Left ventricle myocardium inferior (tissue), 1 donor: ENCODE measurements around the gene DDX23. TPM values are rescaled to one million over a fixed set of nuclear protein-coding genes. Genes with fewer than 3 reads are reported as not detected.

Experiments used
- DNase-seq: peaks from one replicate; pipeline ENCODE4 v3.0.0-alpha.2; 2020
- H3K27ac ChIP-seq: fragments of 200-600 bp; replicated peaks from 2 replicates; pipeline ENCODE4 v1.8.0; 2021
- H3K27me3 ChIP-seq: fragments of 200-600 bp; 2 replicates; pipeline ENCODE4 v1.8.0; 2021; ENCODE audit warnings: low read depth
- H3K36me3 ChIP-seq: fragments of 200-600 bp; 2 replicates; pipeline ENCODE4 v1.8.0; 2021
- H3K4me1 ChIP-seq: fragments of 200-600 bp; 2 replicates; pipeline ENCODE4 v1.8.0; 2021
- H3K4me3 ChIP-seq: fragments of 200-600 bp; 2 replicates; pipeline ENCODE4 v1.8.0; 2021; ENCODE audit warnings: mild to moderate bottlenecking, moderate library complexity
- H3K9me3 ChIP-seq: fragments of 200-600 bp; replicated peaks from 2 replicates; pipeline ENCODE4 v1.8.0; 2021
- intact Hi-C: fragments of 100-400 bp; cut with micrococcal nuclease; formaldehyde crosslinking; loops from one replicate; pipeline ENCODE4 v1.11.0; 2022
- total RNA-seq: library from RNA; stranded (reverse); fragmentation: NEBNext Ultra II Directional; extraction: Animal tissue kit (Norgen Biotek cat#: 25700); gene quantifications from one replicate; pipeline ENCODE4 v1.2.1, GENCODE V29; 2021
- TF ChIP-seq, protein P1 (sequence below): fragments of 200-600 bp; IDR thresholded peaks from 2 replicates; pipeline ENCODE4 v1.8.0; 2021; ENCODE audit warnings: antibody characterized with exemption, mild to moderate bottlenecking, borderline replicate concordance
- donor health status: DM: no; HTN: yes; CAD: no; lungs with severe emphysema.

DDX23 gene
- total RNA-seq, 1 donor from 2014 or later: 36.6 TPM

DNA sequence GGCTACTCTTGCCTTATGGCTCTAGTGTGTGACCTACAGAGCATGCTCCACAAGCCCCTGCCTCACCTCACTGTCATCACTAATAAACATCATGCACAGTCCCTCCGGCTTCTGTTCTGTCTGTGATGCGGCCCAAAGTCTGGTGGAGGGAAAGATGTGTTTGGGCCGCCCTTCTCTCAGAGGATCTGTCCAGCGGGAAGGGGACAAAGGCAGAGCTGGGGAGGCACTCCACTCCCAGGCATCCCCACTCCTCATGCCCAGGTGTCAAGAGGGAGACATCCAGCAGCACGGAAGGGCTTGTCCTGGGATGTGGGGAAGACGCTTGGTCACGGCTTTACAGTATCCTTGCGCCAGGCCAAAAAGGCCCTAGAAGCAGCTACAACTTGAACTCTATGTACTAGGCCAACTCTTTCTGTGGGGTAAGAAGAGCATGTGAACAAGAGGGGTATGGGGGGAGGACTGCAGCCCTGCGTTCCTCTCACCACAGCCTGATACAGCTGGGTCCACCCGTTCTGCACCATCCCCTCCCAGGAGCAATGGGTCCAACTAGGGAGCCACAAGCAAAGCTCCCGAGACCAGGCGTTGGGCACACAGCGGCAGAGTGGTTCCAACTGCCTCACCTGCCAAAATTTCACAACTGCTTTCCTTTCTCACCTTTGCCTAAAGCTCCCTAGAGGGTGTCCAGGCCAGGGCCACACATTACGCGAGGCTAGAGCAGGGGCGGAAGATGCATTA is 23.0 kb downstream of the DDX23 start:
- no peaks in the 10 kb centered on the region for H3K9me3 ChIP-seq
- no peaks in the 10 kb centered on the region for H3K4me1 ChIP-seq
- H3K27ac ChIP-seq: no peak overlapping the region
- DNase-seq: no peak
- H3K4me3 ChIP-seq: no peak overlapping the region
- intact Hi-C loops: no loop called here
- TF ChIP-seq, protein P1, sequence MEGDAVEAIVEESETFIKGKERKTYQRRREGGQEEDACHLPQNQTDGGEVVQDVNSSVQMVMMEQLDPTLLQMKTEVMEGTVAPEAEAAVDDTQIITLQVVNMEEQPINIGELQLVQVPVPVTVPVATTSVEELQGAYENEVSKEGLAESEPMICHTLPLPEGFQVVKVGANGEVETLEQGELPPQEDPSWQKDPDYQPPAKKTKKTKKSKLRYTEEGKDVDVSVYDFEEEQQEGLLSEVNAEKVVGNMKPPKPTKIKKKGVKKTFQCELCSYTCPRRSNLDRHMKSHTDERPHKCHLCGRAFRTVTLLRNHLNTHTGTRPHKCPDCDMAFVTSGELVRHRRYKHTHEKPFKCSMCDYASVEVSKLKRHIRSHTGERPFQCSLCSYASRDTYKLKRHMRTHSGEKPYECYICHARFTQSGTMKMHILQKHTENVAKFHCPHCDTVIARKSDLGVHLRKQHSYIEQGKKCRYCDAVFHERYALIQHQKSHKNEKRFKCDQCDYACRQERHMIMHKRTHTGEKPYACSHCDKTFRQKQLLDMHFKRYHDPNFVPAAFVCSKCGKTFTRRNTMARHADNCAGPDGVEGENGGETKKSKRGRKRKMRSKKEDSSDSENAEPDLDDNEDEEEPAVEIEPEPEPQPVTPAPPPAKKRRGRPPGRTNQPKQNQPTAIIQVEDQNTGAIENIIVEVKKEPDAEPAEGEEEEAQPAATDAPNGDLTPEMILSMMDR: no peak
- H3K27me3 ChIP-seq: no peaks in the 10 kb centered on the region
- peaks cover 70% of the 10 kb centered on the region for H3K36me3 ChIP-seq

DNA sequence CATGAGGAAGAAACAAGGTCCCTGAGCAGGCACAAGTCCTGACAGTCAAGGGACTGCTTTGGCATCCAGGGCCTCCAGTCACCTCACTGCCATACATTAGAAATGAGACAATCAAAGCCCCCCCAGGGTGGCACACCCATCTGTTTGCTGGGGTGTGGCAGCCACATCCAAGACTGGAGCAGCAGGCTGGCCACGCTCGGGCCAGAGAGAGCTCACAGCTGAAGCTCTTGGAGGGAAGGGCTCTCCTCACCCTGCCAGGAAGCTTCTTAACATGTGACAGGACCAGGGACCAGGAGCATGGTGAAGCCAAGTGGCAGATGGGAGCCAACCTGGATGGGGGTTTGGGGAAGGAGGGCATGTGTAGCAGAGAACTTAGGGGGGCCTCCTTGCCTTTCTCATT is 23.7 kb downstream of the DDX23 start:
- H3K4me1 ChIP-seq: no peaks in the 10 kb centered on the region
- H3K27me3 ChIP-seq: no peaks in the 10 kb centered on the region
- intact Hi-C loops: no loop called here
- no peak overlapping the region for H3K4me3 ChIP-seq
- H3K36me3 ChIP-seq: peaks cover 63% of the 10 kb centered on the region
- H3K27ac ChIP-seq: no peak overlapping the region
- TF ChIP-seq, protein P1: no peak
- H3K9me3 ChIP-seq: no peaks in the 10 kb centered on the region
- no peak for DNase-seq

DNA sequence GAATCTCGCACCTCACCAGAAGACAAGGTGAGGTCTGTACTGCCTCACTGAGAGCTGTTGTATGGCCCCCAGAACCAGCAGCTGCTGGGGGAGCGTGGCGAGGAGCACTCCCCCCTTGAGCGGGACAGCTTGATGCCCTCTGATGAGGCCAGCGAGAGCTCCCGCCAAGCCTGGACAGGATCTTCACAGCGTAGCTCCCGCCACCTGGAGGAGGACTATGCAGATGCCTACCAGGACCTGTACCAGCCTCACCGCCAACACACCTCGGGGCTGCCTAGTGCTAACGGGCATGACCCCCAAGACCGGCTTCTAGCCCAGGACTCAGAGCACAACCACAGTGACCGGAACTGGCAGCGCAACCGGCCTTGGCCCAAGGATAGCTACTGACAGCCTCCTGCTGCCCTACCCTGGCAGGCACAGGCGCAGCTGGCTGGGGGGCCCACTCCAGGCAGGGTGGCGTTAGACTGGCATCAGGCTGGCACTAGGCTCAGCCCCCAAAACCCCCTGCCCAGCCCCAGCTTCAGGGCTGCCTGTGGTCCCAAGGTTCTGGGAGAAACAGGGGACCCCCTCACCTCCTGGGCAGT is 24.4 kb downstream of the DDX23 start:
- H3K9me3 ChIP-seq: no peaks in the 10 kb centered on the region
- TF ChIP-seq, protein P1: no peak
- no peaks in the 10 kb centered on the region for H3K27me3 ChIP-seq
- no peaks in the 10 kb centered on the region for H3K4me1 ChIP-seq
- peaks cover 56% of the 10 kb centered on the region for H3K36me3 ChIP-seq
- intact Hi-C loops: no loop called here
- DNase-seq: no peak
- no peak overlapping the region for H3K27ac ChIP-seq
- no peak overlapping the region for H3K4me3 ChIP-seq

DNA sequence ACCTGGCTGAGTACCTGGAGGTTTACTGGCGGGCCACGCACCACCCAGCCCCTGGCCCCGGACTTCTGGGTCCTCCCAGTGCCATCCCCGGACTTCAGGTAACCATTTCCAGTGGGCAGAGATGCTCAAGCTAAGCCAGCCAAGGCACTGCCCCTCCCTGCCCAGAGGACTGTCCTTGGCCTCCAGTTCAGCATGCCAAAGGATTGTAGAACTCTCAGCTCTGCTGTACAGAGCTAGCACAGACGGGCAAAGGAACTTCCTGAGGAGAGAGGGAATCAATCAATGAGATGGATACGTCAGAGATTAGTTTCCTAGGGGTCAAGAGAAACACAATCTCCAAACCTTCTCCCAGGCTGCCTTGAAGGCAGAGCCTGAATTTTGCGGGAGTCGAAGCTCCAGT is 24.9 kb downstream of the DDX23 start:
- H3K4me1 ChIP-seq: no peaks in the 10 kb centered on the region
- no peaks in the 10 kb centered on the region for H3K9me3 ChIP-seq
- TF ChIP-seq, protein P1: no peak
- no peak overlapping the region for H3K27ac ChIP-seq
- DNase-seq: no peak
- H3K4me3 ChIP-seq: no peak overlapping the region
- no peaks in the 10 kb centered on the region for H3K27me3 ChIP-seq
- peaks cover 51% of the 10 kb centered on the region for H3K36me3 ChIP-seq
- intact Hi-C loops: no loop called here

DNA sequence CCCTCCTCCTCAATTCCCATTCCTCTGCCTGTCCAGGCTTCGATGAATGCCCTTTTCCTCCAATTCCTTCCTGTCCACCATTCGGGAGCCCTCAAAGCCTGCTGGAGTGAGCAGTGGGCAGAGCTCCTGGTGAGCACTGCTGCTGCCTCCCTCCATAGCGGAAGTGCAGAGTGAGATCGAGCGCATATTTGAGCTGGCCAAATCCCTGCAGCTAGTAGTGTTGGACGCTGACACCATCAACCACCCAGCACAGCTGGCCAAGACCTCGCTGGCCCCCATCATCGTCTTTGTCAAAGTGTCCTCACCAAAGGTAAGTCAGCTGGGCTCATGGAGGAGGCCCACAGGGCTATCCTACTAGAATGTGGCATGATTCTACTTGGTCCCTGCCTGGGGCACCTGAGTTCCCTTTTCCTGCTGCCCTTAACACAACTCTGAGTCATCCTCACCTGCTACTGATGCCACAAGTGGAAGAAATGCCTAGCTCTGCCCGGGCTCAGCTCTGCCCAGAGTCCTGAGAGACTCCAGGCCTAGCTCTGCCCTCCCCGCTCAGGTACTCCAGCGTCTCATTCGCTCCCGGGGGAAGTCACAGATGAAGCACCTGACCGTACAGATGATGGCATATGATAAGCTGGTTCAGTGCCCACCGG is 25.6 kb downstream of the DDX23 start:
- intact Hi-C loops: no loop called here
- no peaks in the 10 kb centered on the region for H3K27me3 ChIP-seq
- no peak for DNase-seq
- H3K36me3 ChIP-seq: peaks cover 44% of the 10 kb centered on the region
- H3K9me3 ChIP-seq: no peaks in the 10 kb centered on the region
- H3K4me1 ChIP-seq: no peaks in the 10 kb centered on the region
- TF ChIP-seq, protein P1: no peak
- H3K27ac ChIP-seq: no peak overlapping the region
- H3K4me3 ChIP-seq: no peak overlapping the region
